Ishikawa (cell line): Measurements from ENCODE around the gene VAMP8.

Experiments used
- CEBPB ChIP-seq: IDR thresholded peaks from 2 replicates; pipeline ENCODE4 v1.6.1; 2012
- CREB1 ChIP-seq: IDR thresholded peaks from 2 replicates; pipeline ENCODE4 v1.6.1; 2012; ENCODE audit warnings: low read depth
- EGR1 ChIP-seq: IDR thresholded peaks from 2 replicates; pipeline ENCODE4 v1.6.1; 2012
- EP300 ChIP-seq: IDR thresholded peaks from 2 replicates; pipeline ENCODE4 v1.6.1; 2012; ENCODE audit warnings: borderline replicate concordance
- FOXM1 ChIP-seq: IDR thresholded peaks from 2 replicates; pipeline ENCODE4 v1.6.1; 2012; ENCODE audit warnings: low read depth, borderline replicate concordance
- MAX ChIP-seq: IDR thresholded peaks from 2 replicates; pipeline ENCODE4 v1.6.1; 2012
- NFIC ChIP-seq: IDR thresholded peaks from 2 replicates; pipeline ENCODE4 v1.6.1; 2012
- RAD21 ChIP-seq: IDR thresholded peaks from 2 replicates; pipeline ENCODE4 v1.6.1; 2012; ENCODE audit warnings: low read depth
- REST ChIP-seq: IDR thresholded peaks from 2 replicates; pipeline ENCODE4 v1.6.1; 2012; ENCODE audit warnings: low read depth, mild to moderate bottlenecking
- TAF1 ChIP-seq: IDR thresholded peaks from 2 replicates; pipeline ENCODE4 v1.6.1; 2012; ENCODE audit warnings: low read depth, mild to moderate bottlenecking
- TCF12 ChIP-seq: IDR thresholded peaks from 2 replicates; pipeline ENCODE4 v1.6.1; 2012; ENCODE audit warnings: low read depth
- TEAD4 ChIP-seq: IDR thresholded peaks from 2 replicates; pipeline ENCODE4 v1.6.1; 2012
- YY1 ChIP-seq: IDR thresholded peaks from 2 replicates; pipeline ENCODE4 v1.6.1; 2012; ENCODE audit warnings: low read depth
- ZBTB7A ChIP-seq: IDR thresholded peaks from 2 replicates; pipeline ENCODE4 v1.6.1; 2012; ENCODE audit warnings: low read depth
- TF ChIP-seq, protein P1 (sequence below): IDR thresholded peaks from 2 replicates; pipeline ENCODE4 v1.6.1; 2012

VAMP8 gene

DNA sequence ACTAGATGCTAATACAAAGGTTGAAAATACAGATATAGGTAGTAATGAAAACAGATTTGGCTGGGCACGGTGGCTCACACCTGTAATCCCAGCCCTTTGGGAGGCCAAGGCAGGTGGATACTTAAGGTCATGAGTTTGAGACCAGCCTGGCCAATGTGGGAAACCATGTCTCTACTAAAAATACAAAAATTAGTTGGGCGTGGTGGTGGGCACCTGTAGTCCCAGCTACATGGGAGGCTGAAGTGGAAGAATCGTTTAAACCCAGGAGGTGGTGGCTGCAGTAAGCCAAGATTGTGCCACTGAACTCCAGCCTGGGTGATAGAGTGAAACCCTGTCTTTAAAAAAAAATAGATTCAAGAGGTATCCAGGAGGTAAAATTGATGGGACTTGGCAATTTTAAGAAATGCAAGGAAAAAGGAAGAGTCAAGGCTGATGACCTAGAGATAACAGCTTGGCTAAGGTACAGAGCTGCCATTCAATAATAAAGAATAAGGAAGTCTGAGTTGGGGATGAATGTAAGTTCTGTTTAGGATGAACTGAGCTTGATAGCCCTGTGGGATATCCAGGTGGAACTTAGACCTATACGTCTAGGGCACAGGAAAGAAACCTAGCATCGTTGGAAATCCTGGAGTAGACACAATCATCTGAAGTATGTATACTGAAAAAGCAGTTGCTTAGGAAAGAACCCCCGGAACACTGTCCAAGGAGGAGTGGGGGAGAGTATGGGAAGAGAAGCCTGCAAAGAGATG is 29.4 kb upstream of the VAMP8 start:
- TF ChIP-seq NFIC, result no peak

DNA sequence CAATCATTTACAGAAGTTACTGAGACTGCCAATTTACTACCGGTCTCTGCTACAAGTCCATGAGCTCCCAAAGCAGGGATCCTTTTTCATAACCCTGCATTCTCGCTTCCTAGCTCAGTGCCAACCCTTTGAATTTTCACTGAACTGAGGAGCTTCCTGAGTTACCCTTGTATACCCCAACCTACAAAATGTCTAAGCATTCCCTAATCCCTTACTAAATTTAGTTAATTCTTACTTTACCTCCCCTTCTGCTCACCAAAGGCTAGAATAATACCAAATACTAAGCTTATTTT is 28.8 kb upstream of the VAMP8 start:
- TF ChIP-seq YY1 (no peak), TAF1 (no peak), TCF12 (no peak), MAX (no peak)
- TF ChIP-seq, protein P1, sequence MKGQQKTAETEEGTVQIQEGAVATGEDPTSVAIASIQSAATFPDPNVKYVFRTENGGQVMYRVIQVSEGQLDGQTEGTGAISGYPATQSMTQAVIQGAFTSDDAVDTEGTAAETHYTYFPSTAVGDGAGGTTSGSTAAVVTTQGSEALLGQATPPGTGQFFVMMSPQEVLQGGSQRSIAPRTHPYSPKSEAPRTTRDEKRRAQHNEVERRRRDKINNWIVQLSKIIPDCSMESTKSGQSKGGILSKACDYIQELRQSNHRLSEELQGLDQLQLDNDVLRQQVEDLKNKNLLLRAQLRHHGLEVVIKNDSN, result no peak

GRCh38 chr2:85549095-85549494 is 28.3 kb upstream of the VAMP8 start:
- TF ChIP-seq REST, result no peak
- TF ChIP-seq EGR1, result no peak
- no peak for TF ChIP-seq FOXM1
- TF ChIP-seq RAD21, result no peak
- no peak for TF ChIP-seq TCF12
- TF ChIP-seq TAF1, result no peak
- TF ChIP-seq YY1, result no peak
- no peak for TF ChIP-seq ZBTB7A
- no peak for TF ChIP-seq EP300
- no peak for TF ChIP-seq MAX
- no peak for TF ChIP-seq CEBPB
- no peak for TF ChIP-seq TEAD4
- TF ChIP-seq, protein P1, result no peak
- TF ChIP-seq CREB1, result no peak
- no peak for TF ChIP-seq NFIC

DNA sequence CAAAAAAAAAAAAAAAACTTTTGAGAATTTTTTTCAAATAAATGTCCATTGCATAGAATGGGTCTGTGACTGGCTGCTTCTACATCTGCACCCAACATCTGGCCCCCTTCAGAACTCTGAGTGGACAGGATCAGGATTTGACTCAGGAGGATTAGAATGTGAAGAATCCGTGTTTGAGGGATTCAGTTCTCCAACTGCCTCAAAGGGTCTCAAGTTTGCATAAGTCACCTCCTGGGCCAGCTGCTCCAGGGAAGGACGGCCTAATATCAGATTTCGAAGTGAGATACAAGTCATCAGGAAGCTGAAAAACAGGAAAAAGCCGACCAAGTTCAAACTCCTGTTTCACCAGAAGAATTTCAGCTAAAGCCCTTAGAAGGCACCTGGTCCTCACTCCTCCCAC is 27.6 kb upstream of the VAMP8 start:
- TF ChIP-seq CEBPB (no peak), TAF1 (no peak), EGR1 (no peak), MAX (no peak), REST (no peak), TEAD4 (no peak), YY1 (no peak), NFIC (no peak), FOXM1 (no peak), RAD21 (no peak), TCF12 (no peak), ZBTB7A (no peak), EP300 (no peak), CREB1 (no peak)
- TF ChIP-seq, protein P1, result no peak

- no peak for TF ChIP-seq CEBPB
- no peak for TF ChIP-seq YY1
- TF ChIP-seq EP300, result no peak
- TF ChIP-seq FOXM1, result no peak
- TF ChIP-seq RAD21, result no peak
- TF ChIP-seq MAX, result no peak
- no peak for TF ChIP-seq TCF12
- TF ChIP-seq REST, result no peak
- TF ChIP-seq TEAD4, result no peak
- TF ChIP-seq, protein P1, result no peak
Observed at GRCh38 chr2:85550486-85550885, 26.9 kb upstream of the VAMP8 start.
